Head of caudate nucleus (tissue), 42 donors: ENCODE data around the gene LRRC1.

ENCODE experiments used
- DNase-seq, 42 donors: peaks; one replicate each; pipeline versions ENCODE4 v3.0.0 to v3.0.0-alpha.2; 2020 to 2021; ENCODE audit warnings: mixed read lengths in 7 of 42
- intact Hi-C: fragments of 100-400 bp; cut with DNase I; formaldehyde crosslinking; loops from one replicate; pipeline ENCODE4 v1.15.0; 2022

The LRRC1 gene

GRCh38 chr6:53929041-53929820 is 134.4 kb downstream of the LRRC1 start:
- intact Hi-C loops, result no loop called here
- DNase-seq, result no peak

- intact Hi-C loops, result no loop called here
- DNase-seq, result no peak
These were observed 135.0 kb downstream of the LRRC1 start for GRCh38 chr6:53929821-53930120.

- no peak for DNase-seq
These were observed 135.5 kb downstream of the LRRC1 start for GRCh38 chr6:53930330-53930729.

GRCh38 chr6:53931086-53931485 is 136.3 kb downstream of the LRRC1 start:
- DNase-seq, result no peak
- intact Hi-C loops, result no loop called here

More at GRCh38 chr6:53930330-53930729, 135.5 kb downstream of the LRRC1 start:
- intact Hi-C loops, result no loop called here

GRCh38 chr6:53932516-53932915 is 137.7 kb downstream of the LRRC1 start:
- DNase-seq, result no peak
- intact Hi-C loops, result no loop called here

- no peak for DNase-seq
- intact Hi-C loops, result no loop called here
These were observed 139.2 kb downstream of the LRRC1 start for GRCh38 chr6:53934023-53934422.

- intact Hi-C loops, result no loop called here
- DNase-seq, result no peak
These were observed 142.7 kb downstream of the LRRC1 start for GRCh38 chr6:53937461-53937860.

- intact Hi-C loops, result no loop called here
- DNase-seq, result no peak
These were observed 144.0 kb downstream of the LRRC1 start for GRCh38 chr6:53938810-53939209.

GRCh38 chr6:53939830-53940229 is 145.0 kb downstream of the LRRC1 start:
- intact Hi-C loops, result no loop called here
- no peak for DNase-seq

- intact Hi-C loops, result no loop called here
- peak in 37 of 42 donors; percentile 6 to 79 (median 49) for DNase-seq
These were observed 148.6 kb downstream of the LRRC1 start for GRCh38 chr6:53943395-53943794.

GRCh38 chr6:53944091-53944490 is 149.3 kb downstream of the LRRC1 start:
- DNase-seq, result no peak
- intact Hi-C loops, result no loop called here

GRCh38 chr6:53944543-53944942 is 149.7 kb downstream of the LRRC1 start:
- intact Hi-C loops, result no loop called here
- DNase-seq, result no peak

GRCh38 chr6:53945765-53946407 is 151.1 kb downstream of the LRRC1 start:
- DNase-seq, result no peak
- intact Hi-C loops, result no loop called here

GRCh38 chr6:53947780-53948179 is 153.0 kb downstream of the LRRC1 start:
- DNase-seq, result no peak
- intact Hi-C loops, result no loop called here

- intact Hi-C loops, result loop anchor here (10.0 kb wide), 1 partner anchor 227 kb away; no protein-coding TSS in a partner anchor
- no peak for DNase-seq
These were observed 156.6 kb downstream of the LRRC1 start for GRCh38 chr6:53951383-53951782.

GRCh38 chr6:53956068-53956711 is 161.4 kb downstream of the LRRC1 start:
- DNase-seq, result peak; percentile 42 to 94 (median 83)
- intact Hi-C loops, result loop anchor here (5.0 to 10.0 kb wide), 2 partner anchors 164 to 231 kb away; no protein-coding TSS in a partner anchor

GRCh38 chr6:53956804-53957203 is 162.0 kb downstream of the LRRC1 start:
- no peak for DNase-seq
- intact Hi-C loops, result loop anchor here (5.0 to 10.0 kb wide), 2 partner anchors 165 to 232 kb away; no protein-coding TSS in a partner anchor

- intact Hi-C loops, result loop anchor here (5.0 to 10.0 kb wide), 2 partner anchors 167 to 235 kb away; no protein-coding TSS in a partner anchor
- no peak for DNase-seq
These were observed 164.9 kb downstream of the LRRC1 start for GRCh38 chr6:53959717-53960116.

- intact Hi-C loops, result no loop called here
- DNase-seq, result peak in 4 of 42 donors; percentile 11 to 53 (median 28)
These were observed 165.5 kb downstream of the LRRC1 start for GRCh38 chr6:53960311-53960710.
